Measurements from ENCODE around the gene POLD3.

DNA sequence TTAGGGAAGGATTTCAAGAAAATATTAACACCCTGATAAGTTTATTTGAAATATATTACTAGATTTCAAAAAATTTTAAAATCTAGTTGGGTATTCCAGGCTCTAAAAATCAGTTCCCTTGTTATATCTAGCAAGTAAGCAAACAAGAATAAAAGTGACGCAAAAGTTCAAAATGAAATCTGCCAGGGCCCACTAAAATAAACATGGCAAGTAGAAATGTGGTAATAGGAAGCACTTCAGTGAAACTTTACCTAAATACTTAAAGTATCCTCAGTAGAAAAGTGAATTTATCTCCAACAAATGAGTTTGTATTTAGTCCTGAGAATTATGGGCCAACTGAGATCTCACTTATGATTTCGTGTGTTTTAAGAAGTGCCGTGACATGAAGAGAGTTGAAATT is 23.6 kb downstream of the POLD3 start:
- TF ChIP-seq, protein P1, sequence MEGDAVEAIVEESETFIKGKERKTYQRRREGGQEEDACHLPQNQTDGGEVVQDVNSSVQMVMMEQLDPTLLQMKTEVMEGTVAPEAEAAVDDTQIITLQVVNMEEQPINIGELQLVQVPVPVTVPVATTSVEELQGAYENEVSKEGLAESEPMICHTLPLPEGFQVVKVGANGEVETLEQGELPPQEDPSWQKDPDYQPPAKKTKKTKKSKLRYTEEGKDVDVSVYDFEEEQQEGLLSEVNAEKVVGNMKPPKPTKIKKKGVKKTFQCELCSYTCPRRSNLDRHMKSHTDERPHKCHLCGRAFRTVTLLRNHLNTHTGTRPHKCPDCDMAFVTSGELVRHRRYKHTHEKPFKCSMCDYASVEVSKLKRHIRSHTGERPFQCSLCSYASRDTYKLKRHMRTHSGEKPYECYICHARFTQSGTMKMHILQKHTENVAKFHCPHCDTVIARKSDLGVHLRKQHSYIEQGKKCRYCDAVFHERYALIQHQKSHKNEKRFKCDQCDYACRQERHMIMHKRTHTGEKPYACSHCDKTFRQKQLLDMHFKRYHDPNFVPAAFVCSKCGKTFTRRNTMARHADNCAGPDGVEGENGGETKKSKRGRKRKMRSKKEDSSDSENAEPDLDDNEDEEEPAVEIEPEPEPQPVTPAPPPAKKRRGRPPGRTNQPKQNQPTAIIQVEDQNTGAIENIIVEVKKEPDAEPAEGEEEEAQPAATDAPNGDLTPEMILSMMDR (IDR thresholded peaks at IDR 0.05; ENCODE audit: low read depth, low read length): no peak
- TF ChIP-seq EZH2phosphoT487 (IDR thresholded peaks at IDR 0.05; ENCODE audit: low read depth): no peak
